GM18951 (cell line): ENCODE results near the gene KCNC1.

Experiments used
- POLR2A ChIP-seq: IDR thresholded peaks from 4 replicates; pipeline ENCODE4 v1.6.1; 2011; ENCODE audit warnings: mild to moderate bottlenecking; ENCODE audit not compliant: insufficient read length, insufficient read depth; ENCODE audit errors: extremely low read depth
- in situ Hi-C: fragments of 300-500 bp; cut with MboI; formaldehyde crosslinking; loops from one replicate; pipeline ENCODE4 v1.12.0; 2022; ENCODE audit warnings: low sequenced_read_pairs, mixed read lengths, inconsistent platforms; ENCODE audit not compliant: unreplicated experiment

The KCNC1 gene

GRCh38 chr11:17791144-17791543 lies 56.6 kb downstream of the KCNC1 start:
- in situ Hi-C loops, result no loop called here
- no peak for TF ChIP-seq POLR2A

GRCh38 chr11:17792161-17792560 lies 57.6 kb downstream of the KCNC1 start:
- in situ Hi-C loops, result no loop called here

DNA sequence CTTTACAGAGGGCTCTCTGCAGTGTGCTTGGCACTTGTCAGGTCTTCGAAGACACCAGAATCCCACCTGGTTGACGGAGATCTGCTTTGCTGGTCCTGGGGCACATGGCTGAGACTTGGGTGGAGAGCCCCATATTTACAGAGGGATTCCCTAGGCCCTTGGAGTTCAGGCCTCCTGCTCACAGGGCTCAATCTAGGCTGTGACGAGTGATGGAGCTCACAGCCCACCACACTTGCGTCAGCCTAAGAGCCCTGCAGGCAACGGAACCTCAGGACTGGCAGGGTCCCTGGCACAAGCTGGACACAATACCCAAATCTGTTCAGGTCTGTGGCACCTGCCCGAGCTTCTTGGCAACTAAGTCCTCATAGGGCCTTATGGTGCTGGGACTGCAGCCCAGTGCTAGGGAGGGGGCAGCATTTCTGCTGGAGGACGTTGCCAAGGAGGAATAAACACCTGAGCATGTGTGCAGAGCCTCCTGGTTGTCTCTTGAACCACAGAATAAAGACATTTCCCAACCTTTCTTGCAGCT lies 59.1 kb downstream of the KCNC1 start:
- no peak for TF ChIP-seq POLR2A

More at GRCh38 chr11:17792161-17792560, 57.6 kb downstream of the KCNC1 start:
- TF ChIP-seq POLR2A, result no peak

DNA sequence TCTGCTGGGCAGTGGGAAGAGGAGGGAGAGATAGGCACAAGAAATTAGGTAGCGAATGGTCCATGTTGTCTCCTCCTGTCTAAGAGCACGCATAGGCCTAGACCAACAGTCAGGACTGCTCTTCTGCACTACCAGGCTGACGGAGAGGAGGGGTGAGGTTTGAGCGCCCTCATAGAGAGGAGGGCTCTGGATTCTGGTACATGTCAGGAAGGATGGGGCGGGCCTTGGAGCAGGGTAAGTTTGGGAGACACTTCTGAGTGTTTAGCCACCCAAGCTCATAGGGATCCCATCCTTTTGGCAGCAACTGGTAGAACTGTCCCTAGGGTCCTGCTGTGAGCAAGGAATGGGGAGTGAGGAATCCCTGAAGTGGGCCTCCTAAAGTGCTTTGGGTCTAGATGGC lies 60.4 kb downstream of the KCNC1 start:
- TF ChIP-seq POLR2A, result no peak

More for the DNA sequence above, 59.1 kb downstream of the KCNC1 start:
- in situ Hi-C loops, result no loop called here

GRCh38 chr11:17796154-17796553 lies 61.6 kb downstream of the KCNC1 start:
- TF ChIP-seq POLR2A, result no peak
- in situ Hi-C loops, result no loop called here

More for the DNA sequence above, 60.4 kb downstream of the KCNC1 start:
- in situ Hi-C loops, result no loop called here

- in situ Hi-C loops, result no loop called here
- TF ChIP-seq POLR2A, result no peak
Measured at GRCh38 chr11:17798253-17798652, 63.7 kb downstream of the KCNC1 start.

DNA sequence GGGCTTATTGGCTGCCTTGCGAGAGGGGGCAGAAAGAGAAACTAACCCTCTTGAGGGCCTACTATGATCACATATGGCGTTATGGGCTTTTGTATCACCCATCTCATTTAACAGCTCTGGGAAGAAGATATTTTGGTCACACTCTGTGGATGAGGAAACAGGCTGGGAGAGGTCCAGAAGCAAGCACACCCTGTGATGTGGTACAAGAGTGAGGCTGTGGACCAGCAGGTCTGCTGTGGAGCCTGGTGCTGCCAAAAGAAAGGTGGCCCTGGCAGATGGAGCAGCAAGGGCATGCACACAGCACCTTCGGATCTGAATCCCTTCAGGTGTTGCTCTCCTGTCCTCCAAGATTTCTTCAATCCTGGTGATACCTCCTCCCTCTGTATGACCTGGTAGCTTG lies 64.1 kb downstream of the KCNC1 start:
- in situ Hi-C loops, result no loop called here

GRCh38 chr11:17799147-17799546 lies 64.6 kb downstream of the KCNC1 start:
- no peak for TF ChIP-seq POLR2A
- in situ Hi-C loops, result no loop called here

More for the DNA sequence above, 64.1 kb downstream of the KCNC1 start:
- no peak for TF ChIP-seq POLR2A

- no peak for TF ChIP-seq POLR2A
- in situ Hi-C loops, result no loop called here
Measured at GRCh38 chr11:17801166-17801565, 66.6 kb downstream of the KCNC1 start.

GRCh38 chr11:17802491-17802890 lies 67.9 kb downstream of the KCNC1 start:
- no peak for TF ChIP-seq POLR2A
- in situ Hi-C loops, result no loop called here

DNA sequence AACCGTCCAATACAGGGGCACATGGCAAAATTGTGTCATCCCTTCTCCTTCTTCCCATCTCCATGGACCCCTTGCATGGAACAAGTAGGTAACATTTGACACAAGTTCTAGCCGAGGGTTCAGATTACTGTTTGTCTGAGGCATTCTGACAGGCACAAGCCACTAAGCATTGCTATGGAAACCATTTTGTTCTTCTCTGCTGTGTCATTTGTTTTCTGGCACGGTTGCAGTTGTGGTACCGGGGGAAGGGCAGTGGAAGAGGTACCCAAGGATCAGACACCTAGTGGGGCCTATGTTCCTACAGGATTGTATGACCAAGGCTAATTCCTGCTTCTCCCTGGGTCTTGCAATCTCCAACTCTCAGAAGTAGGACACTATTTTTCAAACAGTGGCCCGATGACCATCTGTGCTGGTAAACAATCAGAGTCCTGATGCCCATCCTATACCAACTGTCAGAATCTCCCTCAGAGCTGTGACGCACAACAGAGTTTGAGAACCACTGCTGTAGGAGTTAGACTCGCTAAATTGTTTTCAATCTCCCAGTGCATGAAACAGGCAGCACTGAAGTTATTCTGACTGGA lies 69.3 kb downstream of the KCNC1 start:
- in situ Hi-C loops, result no loop called here
- TF ChIP-seq POLR2A, result no peak

- in situ Hi-C loops, result no loop called here
- no peak for TF ChIP-seq POLR2A
Measured at GRCh38 chr11:17805043-17805442, 70.5 kb downstream of the KCNC1 start.

DNA sequence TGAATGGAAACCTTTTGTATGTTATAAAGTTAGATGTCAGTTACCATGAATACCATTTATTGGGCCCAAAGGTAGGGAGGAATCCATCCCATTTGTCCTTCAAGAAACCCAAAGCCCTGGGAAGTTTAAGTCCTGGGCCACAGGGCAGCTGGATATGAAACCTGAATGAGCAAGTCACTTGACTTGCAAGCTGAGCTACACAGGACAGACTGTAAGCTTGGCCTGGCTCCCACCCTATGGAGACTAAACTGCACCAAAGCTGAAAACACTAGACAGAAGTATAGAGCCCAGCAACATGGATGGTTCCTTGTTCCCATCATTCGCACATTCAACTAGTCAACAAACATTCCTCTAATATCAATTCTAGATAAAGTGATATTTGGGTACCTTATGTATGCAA lies 71.3 kb downstream of the KCNC1 start:
- in situ Hi-C loops, result no loop called here
- TF ChIP-seq POLR2A, result no peak

DNA sequence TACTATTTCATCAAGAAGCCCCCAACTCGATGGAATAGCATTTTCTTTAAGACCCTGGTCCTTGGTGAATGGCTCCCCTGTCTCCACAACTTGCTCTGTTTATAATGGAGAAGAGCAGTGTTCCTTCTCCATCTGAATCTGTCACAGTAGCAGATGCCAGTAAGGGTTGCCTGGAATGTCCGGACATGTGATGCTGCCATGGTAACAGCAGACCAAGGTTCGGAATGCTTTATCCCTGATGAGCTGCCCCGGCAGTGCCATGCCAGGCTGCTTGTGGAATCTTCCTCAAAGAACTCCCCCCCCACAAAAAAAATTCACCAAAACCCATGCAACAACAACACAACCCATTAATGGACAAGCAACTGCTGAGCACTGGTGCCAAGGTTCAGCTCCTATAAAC lies 72.5 kb downstream of the KCNC1 start:
- in situ Hi-C loops, result no loop called here
- no peak for TF ChIP-seq POLR2A

- in situ Hi-C loops, result no loop called here
- no peak for TF ChIP-seq POLR2A
Measured at GRCh38 chr11:17810041-17810440, 75.5 kb downstream of the KCNC1 start.

DNA sequence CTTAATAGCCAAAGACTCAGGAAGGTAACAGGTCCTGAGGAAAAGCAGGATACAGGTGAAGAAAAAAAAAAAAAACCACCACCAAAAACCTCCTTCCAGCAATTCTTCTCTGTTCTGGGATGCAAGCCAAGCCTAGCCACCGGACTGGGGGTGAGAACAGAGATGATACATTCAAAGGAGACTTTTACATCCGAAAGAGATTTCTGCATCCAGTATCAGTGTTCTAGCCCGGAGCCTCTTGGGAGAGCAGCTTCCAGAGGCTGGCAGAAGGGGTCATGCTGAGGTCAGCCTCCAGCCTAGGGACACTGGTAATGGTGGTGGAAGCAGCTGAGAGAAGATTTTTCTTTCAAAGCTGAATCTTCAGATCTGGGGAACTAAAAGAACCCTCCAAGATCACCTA lies 76.2 kb downstream of the KCNC1 start:
- in situ Hi-C loops, result no loop called here
- no peak for TF ChIP-seq POLR2A
